Hematopoietic multipotent progenitor cell treated with erythropoietin and hydrocortisone succinate and interleukin-3 and kit ligand, for 8 days (in vitro differentiated cells): ENCODE data around the gene CMSS1.
A peak's percentile ranks its signal among the peaks of the same experiment; 100 is the strongest.

Source experiments
- DNase-seq: peaks from one replicate; pipeline ENCODE4 v3.0.0-alpha.2; 2015

CMSS1 gene

DNA sequence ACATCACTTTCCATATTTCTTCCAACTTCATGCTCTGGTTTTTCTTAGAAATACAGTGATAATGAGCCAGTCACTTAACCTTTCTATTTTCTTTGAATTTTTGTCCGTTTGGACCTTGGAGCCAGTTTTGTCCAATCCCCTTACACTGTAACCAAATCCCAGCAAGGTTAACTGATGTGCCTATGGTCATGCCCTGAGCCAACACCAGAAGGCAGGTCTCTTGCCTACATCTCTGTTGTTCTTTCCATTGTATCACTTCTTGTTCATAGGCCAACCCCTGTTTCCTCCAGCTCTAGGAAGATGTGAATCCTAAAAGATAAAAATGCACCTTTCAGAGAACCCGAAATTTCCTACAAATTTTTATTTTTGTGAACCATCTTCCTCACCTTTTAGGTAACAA lies 122.7 kb downstream of the CMSS1 start:
- DNase-seq, result no peak

DNA sequence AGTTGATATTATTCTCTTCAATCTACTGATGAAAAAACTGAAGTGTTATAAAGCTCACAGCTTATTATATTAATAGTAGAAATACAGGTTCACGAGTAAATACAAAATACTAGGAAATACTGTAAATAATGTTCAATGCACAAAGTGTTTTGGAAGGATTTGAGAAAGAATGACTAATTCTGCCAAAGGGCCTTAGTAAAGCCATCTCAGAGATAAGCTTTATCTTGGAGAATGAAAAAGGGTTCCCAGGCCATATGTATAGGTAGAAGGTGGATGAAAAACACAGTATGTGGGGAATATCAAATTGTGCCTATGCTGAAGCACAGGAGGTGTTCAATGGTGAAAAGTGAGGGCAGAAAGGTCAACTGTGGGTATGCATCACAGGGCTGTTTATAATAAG lies 123.5 kb downstream of the CMSS1 start:
- DNase-seq, result no peak

- no peak for DNase-seq
Measured at GRCh38 chr3:99943931-99944761, 126.5 kb downstream of the CMSS1 start.

GRCh38 chr3:99945328-99945995 lies 127.8 kb downstream of the CMSS1 start:
- DNase-seq, result no peak

- DNase-seq, result no peak
Measured at GRCh38 chr3:99947356-99947755, 129.7 kb downstream of the CMSS1 start.

DNA sequence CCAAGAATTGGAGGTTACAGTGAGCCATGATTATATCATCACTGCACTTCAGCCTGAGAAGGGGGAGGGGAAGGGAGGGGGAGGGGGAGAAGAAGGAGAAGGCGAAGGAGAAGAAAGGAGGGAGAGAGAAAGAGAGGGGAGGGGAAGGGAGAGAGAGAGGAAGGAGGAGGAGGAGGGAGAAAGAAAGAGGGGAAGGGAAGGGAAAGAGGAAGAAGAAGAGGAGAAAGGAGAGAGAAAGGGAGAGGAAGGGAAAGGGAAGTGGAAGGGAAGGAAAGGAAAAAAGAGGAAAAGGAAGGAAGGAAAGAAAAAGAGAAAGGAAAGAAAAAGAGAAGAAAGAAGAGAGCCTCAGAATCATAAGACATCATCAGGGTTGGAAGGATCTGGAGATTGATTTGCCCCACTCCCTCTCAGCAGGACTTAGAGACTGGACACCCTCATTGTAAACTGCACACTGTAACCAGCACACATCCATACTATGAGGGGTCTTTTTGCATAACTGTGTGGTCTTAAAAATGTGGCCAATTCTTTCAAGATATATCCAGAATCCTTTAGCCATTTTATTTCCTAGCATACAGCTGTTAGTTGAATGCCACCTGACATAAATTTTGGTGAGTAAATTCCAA lies 130.9 kb downstream of the CMSS1 start:
- no peak for DNase-seq

DNA sequence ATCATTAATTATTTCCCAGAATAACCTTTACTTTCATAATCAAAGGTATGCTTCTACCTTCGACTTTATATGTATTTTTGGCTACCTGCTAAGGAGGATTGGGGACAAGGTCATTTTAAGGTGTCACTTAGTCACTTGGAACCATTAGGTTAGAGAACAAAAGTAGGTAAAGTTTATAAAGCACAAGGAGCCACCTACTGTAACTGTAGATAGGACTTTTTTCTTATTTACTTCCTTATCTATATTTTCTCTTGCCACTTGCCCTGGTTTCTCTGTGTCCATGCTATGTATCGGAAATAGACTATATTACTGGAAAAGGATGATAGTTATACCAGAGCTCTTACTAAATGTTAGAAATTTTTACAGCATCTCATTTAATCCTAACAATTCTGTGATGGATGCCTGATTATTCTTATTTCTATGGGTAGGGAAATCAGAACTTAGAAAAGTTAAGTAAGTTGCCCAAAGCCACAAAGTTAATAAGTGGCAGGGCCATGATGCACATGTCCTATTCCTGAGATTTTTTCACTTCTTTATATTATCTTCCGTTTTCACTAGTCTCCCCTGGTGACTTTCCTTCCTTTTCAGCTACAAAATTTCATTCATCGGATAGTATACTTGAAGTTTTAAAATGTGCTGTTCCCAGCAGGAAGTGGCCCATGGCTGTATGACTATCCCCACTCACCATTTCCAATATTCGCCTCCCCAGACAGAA lies 132.5 kb downstream of the CMSS1 start:
- DNase-seq, result no peak

DNA sequence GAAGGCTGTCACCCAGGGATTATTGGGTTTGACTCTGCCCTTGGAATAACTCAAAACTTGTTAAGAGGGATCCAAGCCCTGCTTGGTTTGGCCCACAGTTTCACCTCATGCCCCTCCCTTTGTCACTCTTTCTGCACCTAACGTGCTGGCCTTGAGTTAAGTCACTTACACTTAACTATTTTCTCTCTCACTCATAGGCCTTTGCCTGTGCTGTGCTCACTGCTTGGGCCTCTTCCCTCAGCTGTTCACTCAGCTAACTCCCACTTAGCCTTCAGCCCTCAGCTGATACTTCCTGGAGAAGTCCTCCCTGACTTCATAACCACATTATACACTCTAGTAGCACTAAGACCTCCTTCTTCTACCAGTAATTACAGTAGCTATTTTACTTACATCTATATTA lies 133.3 kb downstream of the CMSS1 start:
- no peak for DNase-seq

DNA sequence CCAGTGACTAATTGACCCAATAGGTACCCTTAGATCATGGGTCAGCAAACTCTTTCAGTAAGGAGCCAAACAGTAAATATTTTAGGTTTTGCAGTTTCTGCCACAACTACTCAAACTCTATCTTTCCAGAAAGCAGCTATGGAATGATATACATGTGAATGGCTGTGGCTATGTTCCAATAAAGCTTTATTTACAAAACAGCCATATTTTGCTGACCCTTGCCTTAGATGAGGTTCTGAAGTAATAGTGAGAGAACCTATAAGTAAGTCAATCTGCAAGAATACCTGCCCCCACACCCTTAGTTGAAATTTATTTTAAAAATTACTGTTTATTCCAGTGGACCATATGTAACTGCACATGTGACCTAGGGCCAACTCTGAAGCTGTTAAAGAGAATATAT lies 134.0 kb downstream of the CMSS1 start:
- no peak for DNase-seq

DNA sequence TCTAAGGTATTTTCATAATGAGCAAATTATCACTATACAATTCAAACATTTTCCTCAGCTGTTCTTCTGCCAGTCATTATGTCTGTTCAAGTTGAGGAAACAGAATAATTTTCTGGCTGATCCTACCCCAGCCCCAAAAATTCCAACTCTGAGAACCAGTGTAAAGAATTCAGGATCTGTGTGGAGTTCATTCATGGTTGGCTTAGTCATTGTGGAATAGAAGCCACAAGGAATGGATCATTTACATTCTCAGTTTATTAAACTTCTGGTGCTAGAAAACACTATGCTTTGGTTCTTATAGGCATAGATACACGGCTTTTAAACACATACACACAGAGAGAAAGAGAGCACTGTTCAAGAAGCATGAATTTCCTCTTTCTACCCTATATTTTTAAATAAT lies 134.6 kb downstream of the CMSS1 start:
- no peak for DNase-seq

DNA sequence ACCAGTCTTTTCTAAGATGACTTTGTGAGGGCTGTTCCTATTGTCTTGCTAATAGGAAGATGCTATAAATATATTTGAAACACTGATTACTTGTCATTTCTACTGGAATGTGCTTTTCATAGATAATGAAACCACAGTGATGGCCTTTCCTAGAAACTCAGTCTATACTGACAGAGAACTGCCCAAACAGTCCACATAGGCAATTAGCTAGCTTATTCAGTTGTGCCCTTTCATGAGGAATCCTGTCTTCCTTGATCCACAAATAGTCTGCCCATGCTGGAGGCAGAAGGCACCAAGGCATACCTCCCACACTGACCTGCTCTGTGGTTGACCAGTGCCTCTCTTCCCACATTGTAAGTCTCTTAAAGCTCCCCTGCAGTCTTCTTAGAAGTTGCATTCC lies 135.9 kb downstream of the CMSS1 start:
- DNase-seq, result peak; percentile 76

DNA sequence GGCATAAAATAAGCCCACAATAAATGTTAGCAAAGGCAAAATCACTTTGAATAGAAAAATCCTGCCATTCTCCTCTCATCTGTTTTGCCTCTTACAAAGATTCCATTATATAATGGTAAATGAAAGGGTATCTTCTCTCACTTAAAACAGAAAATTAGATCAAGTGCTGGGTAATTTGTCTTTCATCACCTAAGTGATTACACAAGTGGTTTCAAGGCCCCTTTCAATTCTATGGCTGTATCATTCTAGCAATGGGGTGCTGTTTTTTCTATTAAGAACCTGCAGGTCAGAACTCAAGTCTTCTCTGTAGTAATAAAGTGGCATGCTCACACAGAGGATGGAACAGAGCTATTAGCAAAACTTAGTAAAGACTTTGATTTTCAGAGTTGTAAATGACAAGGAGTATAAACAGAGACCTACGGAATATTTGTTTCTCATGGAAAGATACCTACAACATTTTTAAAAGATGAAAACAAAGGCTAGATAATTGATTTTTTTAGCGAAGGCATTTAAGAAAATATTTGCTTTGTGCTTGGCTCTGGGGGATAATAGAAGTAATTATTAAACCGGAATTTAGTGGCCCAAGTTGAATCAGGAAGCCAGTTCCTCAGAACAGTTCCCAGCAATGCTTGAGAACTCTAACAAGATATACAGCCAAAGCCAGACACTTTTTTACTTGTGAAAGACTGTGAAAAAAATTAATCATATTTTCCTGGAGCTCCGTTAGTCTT lies 137.4 kb downstream of the CMSS1 start:
- no peak for DNase-seq

DNA sequence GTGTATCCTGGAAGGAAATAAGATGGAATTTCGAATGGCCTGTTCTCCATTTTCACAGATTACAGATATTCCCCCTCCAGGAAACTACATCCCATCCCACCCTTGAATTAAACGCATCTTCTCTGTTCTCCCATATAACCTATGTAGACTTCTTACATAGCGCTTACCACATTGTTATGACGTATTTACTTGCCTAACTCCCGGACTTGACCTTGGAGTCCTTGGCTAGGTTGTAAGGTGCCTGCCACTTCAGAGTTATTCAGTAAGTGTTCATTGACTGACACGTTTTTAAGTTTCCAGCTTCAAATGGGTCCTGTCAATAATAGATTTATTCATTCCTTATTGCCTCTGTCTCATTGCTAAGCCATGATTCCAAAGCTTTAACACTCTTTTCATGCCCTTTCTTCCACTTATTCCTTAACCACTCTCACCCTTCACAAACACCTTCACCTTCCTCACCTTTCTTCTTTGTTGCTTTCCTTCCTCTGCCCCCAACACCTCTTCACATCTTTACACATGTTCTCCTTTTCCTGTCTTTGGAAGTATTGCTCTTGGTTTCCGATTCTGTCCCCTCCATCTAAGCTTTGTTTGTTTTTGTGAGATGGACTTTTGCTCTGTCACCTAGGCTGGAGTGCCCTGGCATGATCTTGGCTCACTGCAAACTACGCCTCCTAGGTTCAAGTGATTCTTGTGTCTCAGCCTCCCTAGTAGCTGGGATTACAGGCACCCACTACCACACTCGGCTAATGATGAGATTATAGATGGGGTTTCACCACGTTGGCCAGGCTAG lies 138.3 kb downstream of the CMSS1 start:
- DNase-seq, result no peak

DNA sequence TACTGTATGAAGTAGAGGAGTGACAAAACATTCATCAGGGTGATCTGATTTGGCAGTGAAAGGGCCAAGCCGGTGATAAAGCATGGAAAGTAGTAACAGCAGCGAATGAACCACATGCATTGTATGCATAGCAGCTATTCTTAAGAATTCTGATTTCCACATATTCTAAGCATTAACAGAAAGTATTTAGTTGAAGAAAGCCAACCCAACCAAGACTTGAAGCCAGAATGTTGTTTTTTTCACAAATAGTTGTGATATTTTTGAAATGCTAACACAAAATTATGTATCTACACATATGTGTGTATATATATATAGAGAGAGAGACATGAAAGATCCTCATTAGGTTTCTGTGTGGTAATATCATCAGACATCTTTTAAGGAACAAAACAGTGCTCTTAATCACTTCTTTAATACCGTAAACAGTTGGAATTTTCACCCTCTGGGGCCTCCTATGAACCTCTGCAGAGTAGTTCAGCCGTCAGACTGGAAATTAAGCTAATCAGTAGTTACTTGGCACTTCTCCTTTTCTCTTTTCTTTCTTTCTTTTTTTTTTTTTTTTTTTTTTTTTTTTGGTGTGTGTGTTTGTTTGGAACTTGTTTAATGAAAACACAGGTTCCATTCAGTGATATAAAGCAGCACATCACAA lies 139.6 kb downstream of the CMSS1 start:
- DNase-seq, result no peak

DNA sequence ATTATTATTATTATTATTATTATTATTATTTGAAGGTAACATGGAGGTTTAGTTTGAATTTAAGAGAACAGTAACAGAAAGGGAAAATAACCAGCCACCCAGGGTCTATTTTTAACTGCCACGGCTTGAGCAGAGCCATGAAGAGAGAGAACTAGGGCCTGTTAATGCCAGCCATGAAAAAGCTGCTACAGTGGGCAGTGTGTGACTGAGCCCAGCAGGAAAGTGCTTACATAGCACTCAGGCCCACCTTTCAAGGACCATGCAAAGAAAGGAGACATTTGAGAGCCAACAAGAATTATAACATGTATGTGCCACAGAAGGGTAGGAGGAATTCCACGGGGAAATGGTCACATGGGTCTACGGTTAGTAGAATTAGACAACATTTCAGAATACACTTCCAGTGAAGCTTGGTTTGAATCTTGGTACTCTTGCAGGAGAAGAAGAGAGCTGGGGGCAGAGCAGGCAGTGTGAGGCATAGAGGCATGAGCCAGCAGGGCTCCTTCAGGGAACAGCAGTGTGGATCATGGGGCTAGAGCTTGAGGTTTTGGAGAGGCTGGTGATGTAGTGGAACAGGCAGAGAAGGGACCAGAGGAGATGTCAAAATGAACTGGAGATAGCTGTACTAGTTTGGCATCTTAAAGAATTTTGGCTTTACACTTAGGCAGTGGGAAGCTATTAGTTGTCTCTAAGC lies 140.7 kb downstream of the CMSS1 start:
- DNase-seq, result no peak

DNA sequence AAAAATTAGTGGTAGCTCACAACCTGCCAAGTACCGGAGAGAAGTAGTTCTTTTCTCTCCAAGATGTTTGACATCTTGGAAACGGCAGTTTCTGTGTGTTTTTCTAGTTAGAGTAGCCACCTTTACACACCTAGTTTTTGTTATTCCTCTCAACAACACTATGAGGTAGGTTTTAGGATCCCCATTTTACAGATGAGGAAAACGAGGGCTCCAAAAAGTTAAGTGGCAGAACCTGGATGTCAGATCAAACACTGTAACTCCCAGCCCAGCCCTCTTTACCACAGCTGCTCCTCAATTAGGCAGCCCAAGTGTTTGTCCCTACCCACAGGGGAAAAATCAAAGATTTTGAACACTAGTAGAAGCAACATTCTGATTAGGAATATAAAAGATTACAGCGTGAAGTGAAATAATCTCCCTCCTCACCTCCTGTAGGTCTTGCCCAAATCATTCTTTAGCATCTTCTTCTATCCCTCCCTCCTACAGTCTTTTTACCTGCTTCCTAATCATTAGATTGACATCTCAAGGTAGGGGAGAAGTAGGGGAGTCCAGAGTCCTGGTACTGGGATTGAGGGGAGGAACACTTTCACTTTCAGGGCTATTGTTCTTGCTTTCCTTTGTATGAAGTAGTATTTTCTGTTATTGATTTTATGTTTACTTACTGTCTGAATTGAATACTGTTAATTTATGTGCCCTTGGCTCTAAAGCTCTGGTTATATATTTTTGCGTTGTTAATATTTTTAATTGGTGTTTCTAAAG lies 142.6 kb downstream of the CMSS1 start:
- DNase-seq, result no peak

DNA sequence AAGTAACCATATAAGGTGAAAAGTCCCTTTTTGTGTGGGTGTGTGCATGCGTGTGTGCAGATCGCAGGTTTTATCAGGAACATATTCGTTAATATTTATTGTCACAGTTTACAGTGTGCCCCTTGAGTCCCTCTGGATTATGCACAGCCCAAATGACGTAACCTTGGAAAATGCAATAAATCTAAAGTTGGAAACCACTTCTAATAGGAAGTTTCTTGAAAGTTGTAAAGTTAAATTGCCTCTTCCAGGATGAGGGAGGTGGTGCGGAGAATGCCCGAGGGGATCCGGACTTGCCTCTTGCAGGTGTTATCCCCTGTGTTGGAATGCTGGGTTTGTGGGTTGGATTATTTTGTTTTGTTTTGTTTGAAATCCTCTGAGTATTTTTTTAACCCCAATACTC lies 143.3 kb downstream of the CMSS1 start:
- no peak for DNase-seq

GRCh38 chr3:99961756-99962515 lies 144.3 kb downstream of the CMSS1 start:
- no peak for DNase-seq

DNA sequence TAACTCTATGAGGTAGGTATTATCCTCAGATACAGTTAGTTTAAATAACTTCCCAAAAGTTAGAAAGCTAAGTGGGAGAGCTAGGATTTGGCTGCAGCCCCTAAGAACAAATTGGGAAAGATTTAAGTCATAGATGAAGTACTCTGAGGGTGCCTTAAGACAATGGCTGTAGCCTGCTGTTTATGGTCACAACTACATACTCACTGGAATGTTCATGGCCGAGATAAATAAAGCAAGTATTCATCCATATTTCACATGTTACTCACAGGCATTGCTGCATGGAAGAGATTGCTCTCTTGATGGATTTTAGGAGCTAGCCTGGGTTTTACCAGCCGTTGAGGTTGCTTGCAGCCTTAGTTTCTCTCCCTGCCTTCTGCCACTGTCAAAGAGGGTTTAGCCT lies 145.0 kb downstream of the CMSS1 start:
- no peak for DNase-seq
